Measurements from ENCODE around the gene TEKTIP1.

Gene TEKTIP1

DNA sequence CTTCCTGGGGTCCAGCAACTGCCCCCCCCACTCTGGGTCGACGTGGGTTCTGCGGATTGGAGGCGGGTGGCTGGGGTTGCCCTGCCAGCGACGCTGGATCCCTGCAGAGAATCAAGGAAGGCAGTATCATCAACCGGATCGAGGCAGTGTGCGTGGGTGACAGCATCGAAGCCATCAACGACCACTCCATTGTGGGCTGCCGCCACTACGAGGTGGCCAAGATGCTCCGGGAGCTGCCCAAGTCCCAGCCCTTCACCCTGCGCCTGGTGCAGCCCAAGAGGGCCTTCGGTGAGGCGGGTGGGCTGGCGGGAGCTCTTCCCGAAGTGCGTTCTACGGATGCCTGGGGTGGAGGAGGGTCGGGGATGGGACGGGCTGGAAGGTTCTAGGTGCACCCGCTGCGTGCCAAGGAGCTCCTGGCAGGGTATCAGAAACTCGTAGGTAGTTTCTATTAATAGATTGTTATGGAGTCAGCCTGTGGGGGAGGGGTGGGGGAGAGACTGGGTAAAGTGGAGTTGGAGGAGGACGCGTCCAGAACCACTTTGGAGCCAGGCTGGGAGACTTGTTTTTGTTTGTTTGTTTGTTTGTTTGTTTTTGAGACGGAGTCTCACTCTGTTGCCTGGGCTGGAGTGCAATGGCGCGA, 47.9 kb downstream of the TEKTIP1 start:
- DNase-seq: peak; percentile 8

DNA sequence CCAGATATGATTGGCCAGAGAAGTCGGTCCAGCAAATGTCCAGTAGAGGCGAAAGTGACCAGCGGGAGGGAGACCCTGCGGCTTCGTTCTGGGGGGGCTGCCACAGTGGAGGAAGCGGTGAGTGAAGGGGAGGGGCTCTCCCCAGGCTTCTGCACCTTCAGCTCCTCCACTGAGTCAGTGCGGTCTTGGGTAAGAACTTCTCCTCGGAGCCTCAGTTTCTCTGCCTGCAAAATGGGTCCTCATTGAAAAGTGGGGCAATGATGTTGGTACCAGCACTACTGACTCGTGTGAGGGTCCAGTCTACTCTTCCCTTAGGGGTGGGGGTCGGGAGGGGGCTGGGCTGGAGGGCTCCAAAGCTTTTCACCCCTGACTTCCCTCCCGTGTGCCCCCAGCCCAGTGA, 50.5 kb downstream of the TEKTIP1 start:
- no peak for DNase-seq

DNA sequence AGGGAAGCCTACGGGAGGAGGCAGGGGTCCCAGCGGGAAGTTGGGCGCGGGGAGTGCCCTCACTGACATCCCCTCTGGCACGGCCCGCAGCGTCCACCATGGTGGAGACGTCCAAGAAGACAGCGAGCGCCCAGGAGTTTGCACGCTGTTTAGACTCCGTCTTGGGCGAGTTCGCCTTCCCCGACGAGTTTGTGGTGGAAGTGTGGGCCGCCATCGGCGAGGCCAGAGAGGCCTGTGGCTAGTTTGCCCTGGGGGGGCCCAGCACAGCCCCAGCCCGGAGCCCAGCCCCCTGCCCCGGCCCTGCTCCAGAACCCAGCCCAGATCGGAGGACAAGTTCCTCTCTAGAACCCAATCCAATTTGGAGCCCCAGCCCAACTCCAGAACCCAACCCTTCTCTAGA, 51.0 kb downstream of the TEKTIP1 start:
- no peak for DNase-seq

DNA sequence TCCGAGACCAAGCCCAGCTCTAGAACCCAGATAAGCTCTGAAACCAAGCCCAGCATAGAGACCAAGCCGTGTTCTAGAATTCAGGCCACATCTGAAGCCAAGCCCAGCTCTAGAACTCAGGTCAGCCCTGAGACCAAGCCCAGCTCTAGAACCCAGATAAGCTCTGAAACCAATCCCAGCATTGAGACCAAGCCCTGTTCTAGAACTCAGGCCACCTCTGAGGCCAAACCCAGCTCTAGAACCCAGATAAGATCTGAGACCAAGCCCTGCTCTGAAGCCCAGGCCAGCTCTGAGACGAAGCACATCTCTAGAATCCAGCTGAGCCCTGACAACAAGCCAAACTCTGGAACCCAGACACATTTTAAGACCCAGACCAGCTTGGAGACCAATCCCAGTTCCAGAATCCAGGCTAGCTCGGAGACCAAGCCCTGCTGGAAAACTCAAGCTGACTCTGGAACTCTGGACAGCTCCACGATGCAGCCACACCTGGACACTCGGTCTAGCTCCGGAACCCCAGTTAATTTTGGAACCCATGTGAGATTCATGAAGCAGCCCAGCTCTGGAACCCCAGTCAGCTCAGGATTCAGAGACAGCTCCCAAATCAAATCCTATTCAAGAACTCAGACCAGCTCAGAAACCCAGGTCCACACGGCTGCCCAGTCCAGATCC, 52.2 kb downstream of the TEKTIP1 start:
- no peak for DNase-seq

DNA sequence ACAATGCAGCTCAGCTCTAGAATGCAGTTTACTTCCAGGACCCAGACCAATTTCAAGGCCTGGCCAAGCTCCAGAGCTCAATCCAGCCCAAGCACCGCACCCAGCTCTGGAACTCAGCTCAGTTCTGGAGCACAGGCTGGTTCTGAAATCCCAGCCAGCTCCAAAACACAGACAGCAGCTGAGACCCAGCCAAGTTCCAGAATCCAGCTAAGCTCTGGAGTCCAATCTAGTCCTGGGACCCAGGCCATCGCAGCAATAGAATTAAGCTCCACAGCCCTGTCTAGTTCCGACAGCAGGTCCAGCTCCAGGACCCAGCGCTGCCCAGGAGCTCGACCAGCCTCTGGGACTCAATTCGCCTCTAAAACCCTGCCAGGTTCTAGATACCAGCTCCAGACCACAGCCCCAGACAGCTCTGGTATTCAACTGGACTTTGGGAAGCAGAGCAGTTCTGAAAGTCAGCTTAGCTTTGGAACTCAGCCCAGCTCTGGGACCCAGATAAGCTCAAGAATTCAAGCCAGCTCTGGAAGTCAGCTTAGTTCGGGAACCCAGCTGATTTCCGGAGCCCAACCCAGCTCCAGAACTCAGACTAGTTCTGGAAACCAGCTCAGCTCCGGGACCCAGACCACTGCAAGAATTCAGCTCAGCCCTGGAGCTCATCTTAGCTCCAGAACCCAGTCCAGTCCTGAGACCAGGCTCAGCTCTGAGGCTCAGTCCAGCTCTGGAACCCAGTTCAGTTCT, 53.1 kb downstream of the TEKTIP1 start:
- no peak for DNase-seq

DNA sequence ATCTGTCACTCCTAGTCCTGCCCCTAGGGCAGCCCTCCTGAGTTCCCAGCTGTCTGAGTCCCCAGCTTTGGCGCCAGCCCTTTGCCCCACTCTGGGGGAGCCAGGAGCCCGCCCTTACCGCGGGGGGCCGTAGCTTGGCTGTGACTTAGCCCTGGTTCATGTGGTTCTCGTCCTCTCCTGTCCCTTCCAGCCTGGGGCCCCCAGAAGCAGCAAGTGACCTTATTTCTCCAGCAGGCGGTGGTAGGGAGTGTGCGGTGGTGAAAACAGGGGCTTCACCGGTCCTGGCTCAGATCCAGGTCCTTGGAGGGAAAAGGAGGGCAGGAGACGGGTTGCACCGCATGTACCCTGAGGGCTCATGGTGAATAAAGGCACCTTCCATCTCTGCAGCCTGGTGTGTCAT, 54.2 kb downstream of the TEKTIP1 start:
- no peak for DNase-seq
